ENCODE measurements around the gene GMCL2.

DNA sequence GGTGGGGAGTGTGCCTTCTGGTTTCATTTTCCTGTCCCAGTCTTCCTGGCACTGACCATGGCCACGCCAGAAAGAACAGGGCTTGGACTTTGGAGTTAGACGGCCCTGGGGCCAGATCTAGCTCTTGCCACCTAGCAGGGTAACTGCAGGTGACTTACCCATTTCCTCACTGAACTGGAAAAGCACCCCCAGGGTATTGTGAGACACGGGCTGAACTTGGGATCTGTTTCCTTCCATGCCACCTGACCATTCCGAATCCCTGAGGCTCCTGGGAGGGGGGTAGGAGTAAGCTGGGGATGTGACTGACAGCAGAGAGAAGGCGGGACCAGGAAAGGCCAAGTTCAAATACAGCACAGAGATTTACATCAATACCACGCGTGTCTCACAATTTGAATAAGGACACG, 26.6 kb upstream of the GMCL2 start:
- TF ChIP-seq, protein P1, sequence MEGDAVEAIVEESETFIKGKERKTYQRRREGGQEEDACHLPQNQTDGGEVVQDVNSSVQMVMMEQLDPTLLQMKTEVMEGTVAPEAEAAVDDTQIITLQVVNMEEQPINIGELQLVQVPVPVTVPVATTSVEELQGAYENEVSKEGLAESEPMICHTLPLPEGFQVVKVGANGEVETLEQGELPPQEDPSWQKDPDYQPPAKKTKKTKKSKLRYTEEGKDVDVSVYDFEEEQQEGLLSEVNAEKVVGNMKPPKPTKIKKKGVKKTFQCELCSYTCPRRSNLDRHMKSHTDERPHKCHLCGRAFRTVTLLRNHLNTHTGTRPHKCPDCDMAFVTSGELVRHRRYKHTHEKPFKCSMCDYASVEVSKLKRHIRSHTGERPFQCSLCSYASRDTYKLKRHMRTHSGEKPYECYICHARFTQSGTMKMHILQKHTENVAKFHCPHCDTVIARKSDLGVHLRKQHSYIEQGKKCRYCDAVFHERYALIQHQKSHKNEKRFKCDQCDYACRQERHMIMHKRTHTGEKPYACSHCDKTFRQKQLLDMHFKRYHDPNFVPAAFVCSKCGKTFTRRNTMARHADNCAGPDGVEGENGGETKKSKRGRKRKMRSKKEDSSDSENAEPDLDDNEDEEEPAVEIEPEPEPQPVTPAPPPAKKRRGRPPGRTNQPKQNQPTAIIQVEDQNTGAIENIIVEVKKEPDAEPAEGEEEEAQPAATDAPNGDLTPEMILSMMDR (conservative IDR thresholded peaks at IDR 0.05; ENCODE audit: low read length), result no peak
- TF ChIP-seq EZH2phosphoT487 (IDR thresholded peaks at IDR 0.05; ENCODE audit: borderline replicate concordance, low read depth, low read length), result no peak

All from OCI-LY7 (cell line).